Superior temporal gyrus (tissue), 1 donor: ENCODE measurements around the gene SIAE.
A peak's percentile ranks its signal among the peaks of the same experiment; 100 is the strongest.

Source experiments
- DNase-seq: peaks from one replicate; pipeline ENCODE4 v3.0.0-alpha.2; 2016; ENCODE audit errors: extremely low spot score

The SIAE gene

GRCh38 chr11:124663861-124664260 lies 9.7 kb downstream of the SIAE start:
- DNase-seq: no peak

DNA sequence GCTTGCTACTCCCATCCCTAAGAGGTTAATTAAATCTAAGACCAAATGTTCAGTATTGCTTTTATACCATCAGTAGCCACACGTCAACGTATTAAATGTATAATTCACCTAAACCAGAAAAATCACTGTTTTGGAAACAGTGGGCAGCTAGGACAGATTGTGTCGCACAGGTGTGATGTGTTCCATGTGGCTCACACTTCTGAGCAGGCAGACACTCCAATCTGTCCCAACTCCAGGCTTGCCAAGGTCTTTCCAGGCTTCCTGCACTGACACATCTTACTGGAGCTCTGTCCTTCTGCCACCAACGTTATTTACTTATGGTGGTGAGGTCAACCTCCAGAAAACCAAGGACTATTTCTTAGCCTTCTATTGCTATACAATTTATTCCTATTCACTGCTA lies 11.4 kb downstream of the SIAE start:
- peak; percentile 31 for DNase-seq

- DNase-seq: no peak
Observed at GRCh38 chr11:124661553-124661952, 12.0 kb downstream of the SIAE start.

DNA sequence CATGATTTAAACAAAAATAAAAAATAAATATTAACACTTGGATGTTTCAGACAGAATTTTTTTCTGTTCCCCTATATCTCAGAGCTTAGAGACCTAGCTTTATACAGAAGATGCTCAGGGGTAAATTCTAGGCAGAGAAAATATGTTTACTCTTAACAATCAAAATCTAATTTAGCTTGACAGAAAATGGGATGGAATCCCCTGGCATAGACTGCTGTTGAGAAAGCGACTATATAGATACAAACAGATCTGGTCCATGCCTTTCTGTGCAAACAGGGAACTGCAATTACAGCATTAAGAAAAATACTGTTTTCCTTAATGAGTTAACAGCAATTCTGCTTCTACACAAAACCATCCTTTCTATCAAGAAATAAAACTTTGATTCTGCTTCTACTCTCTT lies 14.6 kb downstream of the SIAE start:
- no peak for DNase-seq

DNA sequence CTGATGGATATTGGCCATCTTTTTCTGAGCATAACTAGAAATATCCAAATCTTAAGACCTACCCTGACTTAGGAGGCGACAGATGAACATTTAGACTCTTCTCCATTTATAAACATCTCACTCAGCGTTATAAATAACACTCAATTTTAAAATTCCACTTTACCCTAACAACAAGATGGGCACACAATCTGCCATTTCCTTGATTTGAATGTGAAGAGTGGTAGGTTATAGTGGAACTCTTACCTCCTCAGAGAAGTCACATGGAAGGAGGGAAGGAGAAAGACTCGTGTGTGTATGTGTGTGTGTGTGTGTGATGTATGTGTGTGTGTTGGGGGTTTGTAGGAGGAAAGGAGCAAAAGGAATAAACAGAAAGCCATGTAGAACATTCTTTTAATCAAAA lies 15.0 kb downstream of the SIAE start:
- DNase-seq: no peak

GRCh38 chr11:124657904-124658303 lies 15.6 kb downstream of the SIAE start:
- DNase-seq: no peak

- DNase-seq: peak; percentile 70
Observed at GRCh38 chr11:124656774-124657630, 16.5 kb downstream of the SIAE start.

- no peak for DNase-seq
Observed at GRCh38 chr11:124648610-124649009, 24.9 kb downstream of the SIAE start.

DNA sequence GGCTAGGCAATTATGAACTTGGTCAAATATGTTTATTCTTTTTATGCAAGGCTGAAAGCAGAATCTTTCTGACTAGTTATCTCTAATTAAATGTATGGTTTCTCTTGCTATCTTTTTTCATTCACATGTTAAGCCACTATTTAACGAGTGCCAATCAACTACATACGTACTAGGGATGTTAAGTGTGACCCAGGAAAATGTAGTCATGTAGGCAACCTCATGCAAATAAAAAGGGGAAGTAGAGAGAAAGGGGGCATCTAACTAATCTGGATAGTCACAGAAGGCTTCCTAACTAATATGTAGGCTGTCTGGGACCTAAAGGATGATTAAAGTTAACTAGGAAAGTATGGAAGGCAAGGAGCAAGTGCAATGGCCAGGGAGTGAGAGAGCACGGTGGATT lies 27.4 kb downstream of the SIAE start:
- DNase-seq: no peak

- peak; percentile 80 for DNase-seq
Observed at GRCh38 chr11:124644426-124645280, 28.9 kb downstream of the SIAE start.

DNA sequence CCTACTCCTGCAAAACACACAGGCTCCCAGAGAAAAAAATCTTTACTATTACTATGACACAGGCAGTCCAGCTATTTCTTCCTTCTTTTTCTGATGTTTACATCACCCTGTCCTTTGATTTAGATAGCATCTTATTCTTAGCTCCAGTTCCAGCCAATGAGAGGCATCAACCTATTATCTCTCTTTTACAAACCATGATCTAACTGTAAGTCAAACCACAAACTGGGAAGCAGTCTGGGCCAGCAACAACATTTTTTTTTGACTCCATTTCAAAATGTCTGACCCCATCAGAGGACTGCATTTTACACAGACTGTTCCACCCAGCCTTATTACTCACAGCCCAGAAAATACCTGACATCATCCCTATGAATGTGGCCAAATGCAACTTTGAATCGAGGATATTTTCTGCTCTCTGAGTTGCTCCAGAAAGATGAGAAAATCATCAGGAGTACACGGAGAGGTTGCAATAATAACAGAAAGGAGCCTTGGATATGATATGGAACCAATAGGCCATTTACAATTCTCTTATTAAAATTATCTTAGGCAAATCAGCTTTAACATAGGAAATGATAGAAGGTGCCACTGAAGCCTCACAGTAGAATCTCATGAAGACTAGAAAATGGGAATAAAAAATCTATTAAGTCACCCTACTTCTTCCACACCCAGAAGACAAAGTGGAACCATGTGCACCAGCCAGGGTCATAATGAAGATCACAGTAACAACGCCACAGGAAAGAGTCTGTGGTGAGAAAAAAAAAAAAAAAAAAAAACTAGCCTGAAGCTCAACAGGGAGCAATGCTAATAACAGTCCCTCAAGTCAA lies 29.7 kb downstream of the SIAE start:
- DNase-seq: peak; percentile 22

DNA sequence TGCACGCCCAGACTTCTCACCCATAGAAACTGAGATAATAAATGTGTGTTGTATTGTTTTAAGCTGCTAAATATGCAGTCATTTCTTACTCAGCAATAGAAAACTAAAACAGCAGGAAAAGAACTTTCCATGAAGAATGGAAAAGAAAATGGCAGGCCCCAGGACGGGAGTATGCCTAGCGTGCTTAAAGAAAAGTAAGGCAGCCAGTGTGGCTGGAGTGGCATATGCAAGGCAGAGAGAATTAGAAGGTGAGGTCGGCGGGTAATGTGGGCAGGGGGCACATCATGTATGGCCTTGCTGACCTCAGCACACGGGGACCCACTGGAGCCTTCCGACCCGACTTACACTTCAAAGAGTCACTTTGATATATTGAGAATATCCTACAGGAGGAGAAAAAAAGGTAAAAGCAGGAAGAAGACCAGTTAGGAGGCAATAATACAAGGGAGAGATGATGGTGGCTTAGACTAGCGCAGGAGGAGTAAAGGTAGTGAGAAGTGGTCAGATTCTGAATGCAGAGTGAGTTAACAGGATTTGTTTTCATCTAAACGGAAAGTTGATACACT lies 30.4 kb downstream of the SIAE start:
- DNase-seq: no peak

DNA sequence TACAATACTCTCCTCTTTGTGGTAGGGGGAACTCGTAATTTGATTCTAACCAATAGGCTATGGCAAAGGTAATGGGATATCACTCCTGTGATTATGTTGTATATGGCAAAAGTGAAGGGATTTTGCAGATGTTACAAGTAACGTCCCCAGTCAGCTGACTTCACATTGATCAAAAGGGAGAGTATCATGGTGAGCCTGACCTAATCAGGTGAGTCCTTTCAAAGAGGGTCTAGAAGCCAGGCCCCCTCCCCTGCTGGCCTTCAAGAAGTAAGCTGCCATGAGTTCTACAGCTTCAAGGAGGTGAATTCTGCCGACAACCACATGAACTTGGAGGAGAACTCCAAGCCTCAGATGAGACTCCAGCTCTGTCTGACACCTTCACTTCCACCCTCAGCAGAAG lies 30.9 kb downstream of the SIAE start:
- DNase-seq: no peak

DNA sequence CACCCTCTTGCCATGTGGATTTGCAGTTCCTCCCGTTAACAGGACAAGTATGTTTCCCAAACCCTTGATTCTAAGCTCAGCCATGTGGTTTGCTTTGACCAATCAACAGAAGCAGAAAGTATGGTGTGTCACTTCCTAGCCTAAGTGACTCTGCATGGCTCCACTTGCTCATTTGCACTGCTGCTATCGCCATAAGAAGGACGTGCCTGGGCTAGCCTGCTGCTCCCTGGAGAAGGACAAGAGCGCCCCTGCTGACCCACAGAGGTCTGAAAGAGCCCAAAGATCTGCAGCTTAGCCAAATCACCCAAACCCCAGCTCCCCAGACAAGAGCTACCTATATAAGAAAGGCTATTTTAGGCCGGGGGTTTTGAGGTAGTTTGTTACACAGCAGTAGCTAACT lies 32.9 kb downstream of the SIAE start:
- no peak for DNase-seq

DNA sequence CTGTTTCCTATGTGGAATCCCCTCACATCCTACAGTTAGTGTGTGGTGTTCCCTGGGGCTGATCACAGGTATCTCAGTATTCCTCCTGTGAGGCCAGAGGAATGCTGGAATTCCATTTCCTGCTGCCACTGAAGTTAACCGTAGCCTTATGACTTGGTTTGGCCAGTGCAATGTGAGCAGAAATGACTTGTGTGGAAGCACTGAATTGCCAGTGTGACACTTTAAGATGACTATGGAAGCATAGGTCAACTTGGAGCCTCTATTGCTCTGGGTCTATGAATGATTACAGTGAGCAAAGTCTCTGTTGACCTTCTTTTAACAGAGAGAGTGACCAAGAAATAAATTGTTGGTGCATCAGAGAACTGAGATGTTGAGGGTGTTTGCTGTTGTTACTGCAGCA lies 34.4 kb downstream of the SIAE start:
- DNase-seq: no peak

DNA sequence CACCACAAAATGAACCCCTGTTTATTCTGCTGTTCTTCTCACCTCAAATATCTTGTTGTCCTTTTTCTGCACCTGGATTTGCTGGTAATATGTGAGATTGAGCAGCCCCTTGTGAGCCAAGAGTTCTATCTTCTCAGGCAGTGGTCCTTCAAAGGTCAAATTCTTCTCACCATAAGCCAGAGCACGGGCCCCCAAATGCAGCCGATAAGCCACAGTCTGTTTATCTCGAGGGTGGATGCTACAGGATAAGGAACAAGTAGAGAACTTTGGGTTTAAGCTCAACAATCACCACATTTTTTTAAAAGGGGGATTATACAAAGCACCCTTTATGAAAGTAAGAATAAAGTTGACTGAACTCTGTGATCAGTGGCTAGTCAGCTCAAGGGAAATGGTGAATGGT lies 35.0 kb downstream of the SIAE start:
- no peak for DNase-seq

DNA sequence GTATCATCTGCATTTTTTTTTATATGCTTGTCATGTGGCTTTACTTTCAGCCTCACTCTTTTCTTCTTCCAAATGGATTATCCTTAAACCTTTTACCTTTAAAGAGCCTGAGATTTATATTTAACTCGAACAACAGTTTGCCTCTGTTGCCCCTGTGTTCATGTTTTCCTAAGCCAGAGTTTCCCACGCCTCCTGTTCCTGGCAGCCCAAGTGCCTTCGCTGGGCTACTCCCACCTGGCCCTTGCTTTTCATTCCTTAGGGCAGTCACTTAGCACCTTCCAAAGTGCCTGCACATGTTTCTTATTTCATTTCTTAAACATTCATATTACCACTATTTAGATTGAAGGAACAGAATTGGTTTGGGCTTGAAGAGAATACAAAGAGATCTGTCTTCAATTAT lies 37.6 kb downstream of the SIAE start:
- no peak for DNase-seq

GRCh38 chr11:124633355-124633754 lies 40.2 kb downstream of the SIAE start:
- peak; percentile 12 for DNase-seq

DNA sequence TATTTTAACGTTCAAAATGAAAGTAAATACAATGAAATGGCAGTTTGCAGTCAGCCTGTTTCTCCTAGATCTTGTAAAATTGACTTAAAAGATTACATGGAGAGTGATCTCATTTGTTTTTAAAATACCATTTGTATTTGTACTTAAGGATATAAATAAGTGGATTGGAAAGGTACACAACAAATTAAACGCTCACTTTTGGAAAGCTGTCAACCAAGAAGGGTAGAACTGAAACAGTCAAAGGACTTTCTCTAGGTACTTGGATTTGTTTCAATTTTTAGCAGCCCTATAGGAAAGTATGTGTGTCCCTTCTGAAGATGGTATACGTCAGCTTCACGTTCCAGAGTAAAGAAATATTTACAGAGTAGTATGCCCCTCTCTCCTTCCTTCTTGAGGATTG lies 43.6 kb downstream of the SIAE start:
- no peak for DNase-seq

- no peak for DNase-seq
Observed at GRCh38 chr11:124627546-124627945, 46.0 kb downstream of the SIAE start.

DNA sequence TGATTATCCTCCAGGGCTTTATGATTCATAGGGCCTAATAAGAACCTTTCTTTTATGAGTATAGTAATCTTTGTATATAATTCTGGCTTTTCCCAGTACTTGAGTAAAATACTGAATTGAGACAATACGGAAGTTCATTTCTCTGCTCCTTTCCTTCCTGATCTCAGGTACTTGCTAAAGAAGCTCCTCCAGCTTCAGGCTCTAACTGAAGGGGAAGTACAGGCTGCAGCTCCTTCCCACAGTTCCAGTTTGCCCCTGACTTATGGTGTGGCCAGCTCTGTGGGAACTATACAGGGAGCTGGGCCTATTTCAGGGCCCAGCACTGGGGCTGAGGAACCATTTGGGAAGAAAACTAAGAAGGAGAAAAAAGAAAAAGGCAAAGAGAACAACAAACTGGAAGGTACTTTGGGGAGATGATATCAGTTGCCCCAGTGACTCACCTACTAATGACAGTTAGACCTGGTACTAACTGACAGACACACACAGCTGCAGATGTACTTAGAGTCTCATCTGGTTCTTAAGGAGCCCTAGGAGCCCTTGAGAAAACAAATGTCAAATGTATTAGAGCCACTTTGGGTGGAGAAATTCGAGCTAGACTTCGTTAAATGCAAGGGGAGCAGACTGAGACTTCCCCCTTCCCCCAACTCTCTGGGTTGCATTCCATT lies 47.9 kb downstream of the SIAE start:
- no peak for DNase-seq
